ENCODE results near the gene MYH6.

MYH6 gene

GRCh38 chr14:23364164-23365035 lies 43.7 kb downstream of the MYH6 start:
- peak; percentile 13 for DNase-seq (ENCODE audit: low read depth)
- peak overlapping the region; percentile 66 for H3K4me3 ChIP-seq (ENCODE audit: low read length)
- no peak for TF ChIP-seq CTCF (conservative IDR thresholded peaks at IDR 0.05; ENCODE audit: low read length)

DNA sequence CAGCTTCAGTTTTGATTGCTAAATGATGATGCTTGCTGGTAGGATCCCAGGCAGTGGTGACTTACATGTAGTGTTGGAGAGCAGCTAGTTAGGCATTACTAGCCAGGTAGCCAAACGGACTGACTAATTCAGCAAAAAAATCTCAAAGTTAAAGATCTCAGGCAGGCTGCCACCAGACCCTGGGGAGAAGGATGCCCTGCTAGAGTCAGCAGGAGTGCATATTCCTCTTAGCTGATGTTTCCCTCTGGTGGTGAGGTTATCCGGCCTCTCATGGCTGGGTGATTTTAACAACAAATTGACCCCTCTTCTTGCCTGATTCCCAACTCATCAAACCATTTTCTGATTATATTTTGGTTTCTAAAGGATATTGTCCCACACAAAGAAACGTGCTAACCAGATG lies 45.9 kb downstream of the MYH6 start:
- H3K4me3 ChIP-seq (ENCODE audit: low read length), result no peak overlapping the region
- peak; percentile 51 for TF ChIP-seq CTCF (conservative IDR thresholded peaks at IDR 0.05; ENCODE audit: low read length)
- peak; percentile 26 for DNase-seq (ENCODE audit: low read depth)

GRCh38 chr14:23361763-23362162 lies 46.3 kb downstream of the MYH6 start:
- H3K4me3 ChIP-seq (ENCODE audit: low read length), result no peak overlapping the region
- no peak for TF ChIP-seq CTCF (conservative IDR thresholded peaks at IDR 0.05; ENCODE audit: low read length)
- no peak for DNase-seq (ENCODE audit: low read depth)

DNA sequence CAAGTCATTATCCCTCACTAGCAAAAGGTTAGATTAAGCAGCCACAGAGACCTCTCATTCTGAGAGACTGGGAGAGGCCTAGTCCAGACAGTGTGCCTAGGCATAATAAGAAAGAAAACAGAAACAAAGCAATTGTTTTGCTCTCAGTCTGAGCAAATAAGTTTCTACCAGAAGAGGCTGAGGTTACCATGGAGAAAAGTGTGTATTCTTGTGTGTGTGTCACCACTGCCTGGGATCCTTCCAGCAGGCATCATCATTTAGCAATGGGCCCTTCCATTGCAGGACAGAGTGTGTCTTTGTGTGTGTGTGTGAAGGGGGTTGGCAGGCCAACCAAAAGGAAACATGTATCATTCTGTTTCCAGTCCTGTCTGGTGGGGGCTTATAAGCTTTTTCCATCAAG lies 46.8 kb downstream of the MYH6 start:
- peak; percentile 82 for DNase-seq (ENCODE audit: low read depth)
- TF ChIP-seq CTCF (conservative IDR thresholded peaks at IDR 0.05; ENCODE audit: low read length), result no peak
- no peak overlapping the region for H3K4me3 ChIP-seq (ENCODE audit: low read length)

- no peak for DNase-seq (ENCODE audit: low read depth)
- no peak for TF ChIP-seq CTCF (conservative IDR thresholded peaks at IDR 0.05; ENCODE audit: low read length)
- no peak overlapping the region for H3K4me3 ChIP-seq (ENCODE audit: low read length)
These were observed 47.6 kb downstream of the MYH6 start for GRCh38 chr14:23360496-23360895.

- no peak for DNase-seq (ENCODE audit: low read depth)
- TF ChIP-seq CTCF (conservative IDR thresholded peaks at IDR 0.05; ENCODE audit: low read length), result no peak
- H3K4me3 ChIP-seq (ENCODE audit: low read length), result no peak overlapping the region
These were observed 48.2 kb downstream of the MYH6 start for GRCh38 chr14:23359722-23360447.

Measured in AG10803 (cell line).